Natural killer cell treated with Interleukin-12 subunit alpha and Interleukin-12 subunit beta and Interleukin-15 and Interleukin-18, amount 100 ng/mL, for 72 hours (primary cell): ENCODE data around the gene TMUB1. TPM values are rescaled to one million over a fixed set of nuclear protein-coding genes. Genes with fewer than 3 reads are reported as not detected.
"Not testable (repeated sequence)": the region's sequence is repeated elsewhere in the genome, so short reads cannot be mapped to it uniquely, and the experiment has no call there.

Experiments
- ATAC-seq, 2 donors: fragments of 150-1000 bp; cut with Tn5 transposase in 1 of 2; sonication (Bioruptor Pico), chemical (Tn5 transposase) in 1 of 2; 2 replicates each; pipeline ENCODE4 v1.10.0; 2021
- DNase-seq: peaks from one replicate; pipeline ENCODE4 v3.0.0; 2022; ENCODE audit warnings: low spot score
- H3K27ac Mint-ChIP-seq, 2 donors: 1 replicate in 1 of 2; 2 replicates in 1 of 2; pipeline ENCODE4 v1.8.0; 2022; ENCODE audit warnings: mixed read lengths in 2 of 2, mild to moderate bottlenecking in 1 of 2, moderate library complexity in 1 of 2
- H3K27me3 Mint-ChIP-seq, 2 donors: 1 replicate in 1 of 2; 2 replicates in 1 of 2; pipeline ENCODE4 v1.8.0; 2022; ENCODE audit warnings: mixed read lengths in 2 of 2
- H3K36me3 Mint-ChIP-seq: one replicate; pipeline ENCODE4 v1.8.0; 2022; ENCODE audit warnings: mixed read lengths
- H3K4me1 Mint-ChIP-seq, 2 donors: 1 replicate in 1 of 2; 2 replicates in 1 of 2; pipeline ENCODE4 v1.8.0; 2022; ENCODE audit warnings: low read depth in 2 of 2, mixed read lengths in 2 of 2, mild to moderate bottlenecking in 1 of 2
- H3K4me3 Mint-ChIP-seq: one replicate; pipeline ENCODE4 v1.8.0; 2022; ENCODE audit warnings: mixed read lengths
- H3K9me3 Mint-ChIP-seq: 2 replicates; pipeline ENCODE4 v1.8.0; 2022; ENCODE audit warnings: mixed read lengths
- total RNA-seq, 2 donors: library from RNA; stranded (reverse); gene quantifications; one replicate each; pipeline ENCODE4 v1.2.3, GENCODE V29; 2022

Gene TMUB1
- total RNA-seq, 2 donors from 2014 or later, result 65.5 to 73.1 TPM

DNA sequence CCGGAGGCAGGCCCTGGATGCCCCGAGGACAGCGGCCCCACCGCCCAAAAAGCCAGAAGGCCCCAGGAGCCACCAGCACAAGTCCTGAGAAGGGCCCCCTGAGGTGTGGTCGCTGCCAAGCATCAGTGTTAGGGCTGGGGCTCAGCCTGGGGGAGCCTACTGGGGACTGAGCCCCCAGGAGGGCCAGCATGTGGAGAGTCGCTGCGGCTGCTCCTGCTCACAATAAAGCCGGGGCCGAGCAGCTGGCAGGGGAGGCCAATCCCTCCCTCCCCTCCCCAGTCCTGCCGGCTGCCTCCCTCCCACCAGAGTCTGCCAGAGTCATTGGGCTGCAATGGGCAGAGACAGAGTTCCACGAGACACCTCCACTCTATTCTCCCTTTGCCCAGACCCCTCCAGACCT, 38.0 kb downstream of the TMUB1 start:
- no peak overlapping the region for H3K27ac Mint-ChIP-seq
- H3K27me3 Mint-ChIP-seq, result no peaks in the 10 kb centered on the region
- no peak for ATAC-seq
- no peaks in the 10 kb centered on the region for H3K9me3 Mint-ChIP-seq
- DNase-seq, result no peak
- H3K4me1 Mint-ChIP-seq, result peaks cover 0 to 4% of the 10 kb centered on the region in 2 donors
- H3K36me3 Mint-ChIP-seq, result no peaks in the 10 kb centered on the region
- no peak overlapping the region for H3K4me3 Mint-ChIP-seq

GRCh38 chr7:151043959-151044358, 39.3 kb downstream of the TMUB1 start:
- DNase-seq (no peak), ATAC-seq (no peak)
- H3K4me3 Mint-ChIP-seq, result no peak overlapping the region
- peaks cover 11 to 12% of the 10 kb centered on the region in 2 donors for H3K4me1 Mint-ChIP-seq
- no peaks in the 10 kb centered on the region for H3K9me3 Mint-ChIP-seq
- no peak overlapping the region for H3K27ac Mint-ChIP-seq
- no peaks in the 10 kb centered on the region for H3K36me3 Mint-ChIP-seq
- no peaks in the 10 kb centered on the region for H3K27me3 Mint-ChIP-seq

DNA sequence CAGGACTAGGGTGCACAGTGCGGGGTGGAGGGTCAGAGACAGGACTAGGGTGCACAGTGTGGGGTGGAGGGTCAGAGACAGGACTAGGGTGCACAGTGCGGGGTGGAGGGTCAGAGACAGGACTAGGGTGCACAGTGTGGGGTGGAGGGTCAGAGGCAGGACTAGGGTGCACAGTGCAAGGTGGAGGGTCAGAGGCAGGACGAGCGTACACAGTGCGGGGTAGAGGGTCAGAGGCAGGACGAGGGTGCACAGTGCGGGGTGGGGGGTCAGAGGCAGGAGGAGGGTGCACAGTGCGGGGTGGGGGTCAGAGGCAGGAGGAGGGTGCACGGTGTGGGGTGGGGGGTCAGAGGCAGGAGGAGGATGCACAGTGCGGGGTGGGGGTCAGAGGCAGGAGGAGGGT, 39.8 kb downstream of the TMUB1 start:
- H3K4me3 Mint-ChIP-seq, H3K9me3 Mint-ChIP-seq, H3K27ac Mint-ChIP-seq, H3K36me3 Mint-ChIP-seq, ATAC-seq, H3K27me3 Mint-ChIP-seq, DNase-seq: not testable (repeated sequence)
- peaks cover 11 to 12% of the 10 kb centered on the region in 2 donors for H3K4me1 Mint-ChIP-seq

- H3K27me3 Mint-ChIP-seq, result no peaks in the 10 kb centered on the region
Observed at GRCh38 chr7:151040616-151041375, 42.5 kb downstream of the TMUB1 start.

GRCh38 chr7:151039850-151040548, 43.3 kb downstream of the TMUB1 start:
- H3K27me3 Mint-ChIP-seq, result no peaks in the 10 kb centered on the region
- no peaks in the 10 kb centered on the region for H3K9me3 Mint-ChIP-seq
- peaks cover 8 to 11% of the 10 kb centered on the region in 2 donors for H3K4me1 Mint-ChIP-seq
- H3K27ac Mint-ChIP-seq, result no peak overlapping the region
- no peak overlapping the region for H3K4me3 Mint-ChIP-seq
- no peaks in the 10 kb centered on the region for H3K36me3 Mint-ChIP-seq
- ATAC-seq, result no peak
- no peak for DNase-seq

More at GRCh38 chr7:151040616-151041375, 42.5 kb downstream of the TMUB1 start:
- DNase-seq, result no peak
- ATAC-seq, result no peak
- Mint-ChIP-seq H3K27ac (no peak overlapping the region), H3K36me3 (no peaks in the 10 kb centered on the region), H3K4me3 (no peak overlapping the region), H3K4me1 (peaks cover 8 to 11% of the 10 kb centered on the region in 2 donors), H3K9me3 (no peaks in the 10 kb centered on the region)

- ATAC-seq (peak; percentile 75 to 79), DNase-seq (no peak)
- Mint-ChIP-seq H3K27me3 (no peaks in the 10 kb centered on the region), H3K27ac (no peak overlapping the region), H3K36me3 (no peaks in the 10 kb centered on the region), H3K4me3 (no peak overlapping the region), H3K9me3 (no peaks in the 10 kb centered on the region), H3K4me1 (peaks cover 8 to 11% of the 10 kb centered on the region in 2 donors)
Observed at GRCh38 chr7:151038951-151039849, 44.1 kb downstream of the TMUB1 start.

GRCh38 chr7:151035902-151036301, 47.4 kb downstream of the TMUB1 start:
- no peaks in the 10 kb centered on the region for H3K36me3 Mint-ChIP-seq
- H3K4me1 Mint-ChIP-seq, result peaks cover 11% of the 10 kb centered on the region in 2 donors
- H3K27me3 Mint-ChIP-seq, result no peaks in the 10 kb centered on the region
- no peak overlapping the region for H3K27ac Mint-ChIP-seq
- H3K4me3 Mint-ChIP-seq, result no peak overlapping the region
- DNase-seq (no peak), ATAC-seq (no peak)
- H3K9me3 Mint-ChIP-seq, result no peaks in the 10 kb centered on the region

DNA sequence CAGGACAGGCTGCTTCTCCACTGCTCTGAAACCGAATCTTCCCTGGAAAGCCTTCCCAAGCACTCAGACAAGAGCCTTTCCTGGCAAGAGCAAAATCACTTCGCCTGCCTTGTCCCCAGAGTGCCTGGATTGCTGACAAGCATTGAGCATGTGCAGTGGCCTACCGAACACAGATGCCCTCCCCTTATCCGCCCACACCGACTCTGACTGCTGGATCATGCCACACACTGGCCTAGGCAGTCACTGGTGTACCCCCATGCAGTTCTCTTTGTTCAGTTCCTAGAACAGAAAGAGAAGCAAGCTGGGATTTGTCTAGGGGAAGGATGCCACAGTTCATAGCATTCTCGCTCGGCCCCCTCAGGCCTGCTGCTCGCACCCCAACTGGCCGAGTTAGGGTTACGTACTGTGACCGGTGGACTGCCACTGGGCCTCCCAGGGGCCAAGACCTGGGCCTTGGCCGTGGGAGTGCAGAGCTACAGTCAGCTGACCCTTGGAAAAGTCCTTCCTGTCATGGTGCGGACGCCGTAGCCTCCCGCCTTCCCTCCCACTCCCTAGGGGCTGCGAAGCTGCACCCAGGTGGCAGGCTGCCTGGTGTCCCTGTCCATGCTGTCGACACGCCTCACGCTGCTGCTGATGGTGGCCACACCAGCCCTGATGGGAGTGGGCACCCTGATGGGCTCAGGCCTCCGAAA, 48.1 kb downstream of the TMUB1 start:
- ATAC-seq, result no peak
- H3K27ac Mint-ChIP-seq, result no peak overlapping the region
- peaks cover 11% of the 10 kb centered on the region in 2 donors for H3K4me1 Mint-ChIP-seq
- DNase-seq, result no peak
- no peaks in the 10 kb centered on the region for H3K27me3 Mint-ChIP-seq
- H3K9me3 Mint-ChIP-seq, result no peaks in the 10 kb centered on the region
- no peaks in the 10 kb centered on the region for H3K36me3 Mint-ChIP-seq
- no peak overlapping the region for H3K4me3 Mint-ChIP-seq

DNA sequence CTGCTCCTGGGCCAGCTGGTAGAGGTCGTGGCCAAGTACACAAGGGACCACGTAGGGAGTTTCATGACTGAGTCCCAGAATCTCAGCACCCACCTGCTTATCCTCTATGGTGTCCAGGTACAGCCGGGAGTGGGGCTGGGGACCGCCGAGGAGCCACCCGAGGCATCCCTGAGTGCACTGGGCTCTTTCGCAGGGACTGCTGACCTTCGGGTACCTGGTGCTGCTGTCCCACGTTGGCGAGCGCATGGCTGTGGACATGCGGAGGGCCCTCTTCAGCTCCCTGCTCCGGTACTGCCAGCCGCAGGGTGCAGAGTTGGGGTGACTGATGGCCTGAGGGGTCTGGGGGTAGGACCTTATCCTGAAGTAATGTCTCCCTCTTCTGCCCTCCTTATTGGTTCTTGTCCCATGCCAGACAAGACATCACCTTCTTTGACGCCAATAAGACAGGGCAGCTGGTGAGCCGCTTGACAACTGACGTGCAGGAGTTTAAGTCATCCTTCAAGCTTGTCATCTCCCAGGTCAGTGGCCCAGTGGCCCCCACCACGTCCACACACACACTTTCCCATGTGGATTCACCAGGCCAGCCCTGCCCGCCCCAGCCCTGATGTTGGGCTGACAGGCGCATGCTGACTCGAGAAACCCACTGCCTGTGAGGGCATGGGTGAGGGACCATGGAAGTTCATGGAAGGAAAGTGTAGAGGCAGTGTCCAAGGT, 48.8 kb downstream of the TMUB1 start:
- no peaks in the 10 kb centered on the region for H3K36me3 Mint-ChIP-seq

GRCh38 chr7:151033864-151034249, 49.4 kb downstream of the TMUB1 start:
- peaks cover 2 to 7% of the 10 kb centered on the region in 2 donors for H3K4me1 Mint-ChIP-seq
- no peak overlapping the region for H3K27ac Mint-ChIP-seq
- no peak for ATAC-seq
- H3K27me3 Mint-ChIP-seq, result no peaks in the 10 kb centered on the region
- H3K9me3 Mint-ChIP-seq, result no peaks in the 10 kb centered on the region
- DNase-seq, result no peak
- H3K4me3 Mint-ChIP-seq, result no peak overlapping the region
- no peaks in the 10 kb centered on the region for H3K36me3 Mint-ChIP-seq

More for the DNA sequence above, 48.8 kb downstream of the TMUB1 start:
- ATAC-seq (no peak), DNase-seq (no peak)
- Mint-ChIP-seq H3K9me3 (no peaks in the 10 kb centered on the region), H3K4me1 (peaks cover 5 to 7% of the 10 kb centered on the region in 2 donors), H3K4me3 (no peak overlapping the region), H3K27ac (no peak overlapping the region), H3K27me3 (no peaks in the 10 kb centered on the region)

DNA sequence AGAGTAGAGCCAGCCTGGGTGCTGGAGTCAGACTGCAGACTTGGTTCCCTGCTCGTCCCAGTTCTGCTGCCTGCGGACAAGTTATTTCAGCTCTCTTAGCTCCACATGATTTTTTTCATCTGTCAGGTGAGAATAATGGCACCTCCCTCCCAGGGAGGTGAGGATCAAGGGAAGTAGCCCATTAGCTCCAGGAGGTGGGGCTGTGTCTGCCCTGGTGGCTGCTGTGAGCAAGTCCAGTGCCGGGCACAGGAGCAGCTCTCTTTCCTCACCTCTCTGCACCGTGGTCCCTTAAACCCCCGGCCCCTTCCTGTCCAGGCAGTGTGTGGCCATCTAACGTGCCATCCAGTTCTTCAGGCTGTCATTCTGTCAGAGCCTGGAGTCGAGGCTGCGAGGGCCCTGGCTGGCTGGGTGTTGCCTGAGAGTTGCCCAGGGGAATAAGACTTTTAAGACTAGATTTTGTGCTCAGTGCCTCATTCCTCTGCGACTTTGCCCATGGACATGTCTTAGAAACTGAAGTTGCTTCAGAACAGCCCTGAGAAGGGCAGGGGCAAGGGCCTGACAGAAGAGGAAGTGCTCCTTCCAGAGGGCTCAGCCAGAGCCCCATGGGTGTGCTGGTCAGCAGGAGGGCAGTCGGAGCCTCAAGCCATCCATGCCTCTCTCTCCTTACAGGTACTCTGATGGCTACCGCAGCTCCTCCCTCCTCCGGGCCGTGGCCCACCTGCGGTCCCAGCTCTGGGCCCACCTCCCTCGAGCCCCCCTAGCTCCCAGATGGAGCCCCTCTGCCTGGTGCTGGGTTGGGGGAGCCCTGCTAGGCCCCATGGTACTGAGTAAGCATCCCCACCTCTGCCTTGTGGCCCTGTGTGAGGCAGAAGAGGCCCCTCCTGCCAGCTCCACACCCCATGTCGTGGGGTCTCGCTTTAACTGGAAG, 50.1 kb downstream of the TMUB1 start:
- no peak for DNase-seq
- no peaks in the 10 kb centered on the region for H3K36me3 Mint-ChIP-seq
- peaks cover 6 to 10% of the 10 kb centered on the region in 2 donors for H3K4me1 Mint-ChIP-seq
- no peak for ATAC-seq
- H3K9me3 Mint-ChIP-seq, result no peaks in the 10 kb centered on the region
- H3K27ac Mint-ChIP-seq, result no peak overlapping the region
- no peaks in the 10 kb centered on the region for H3K27me3 Mint-ChIP-seq
- H3K4me3 Mint-ChIP-seq, result no peak overlapping the region
